Tibial artery (tissue), 4 donors: Measurements from ENCODE around the gene HOXB3.
"Not testable (repeated sequence)": the region's sequence is repeated elsewhere in the genome, so short reads cannot be mapped to it uniquely, and the experiment has no call there.

Experiments
- DNase-seq, 2 donors: peaks; one replicate each; pipeline ENCODE4 v3.0.0-alpha.2; 2019
- H3K27ac ChIP-seq, 2 donors: fragments of 200-600 bp; sonication (generic) in 1 of 2; 1 replicate in 1 of 2; 2 replicates in 1 of 2; pipeline ENCODE4 v1.5.1; 2018 to 2019; ENCODE audit warnings: mild to moderate bottlenecking in 1 of 2
- H3K27me3 ChIP-seq, 2 donors: fragments of 200-600 bp; sonication (generic) in 1 of 2; one replicate each; pipeline versions ENCODE4 v1.5.1 to v1.6.0; 2016 to 2019
- H3K36me3 ChIP-seq, 3 donors: fragments of 200-600 bp; sonication (generic) in 2 of 3; one replicate each; pipeline ENCODE4 v1.5.1; 2016 to 2019; ENCODE audit warnings: mild to moderate bottlenecking in 2 of 3
- H3K4me1 ChIP-seq, 4 donors: fragments of 200-600 bp; sonication (generic) in 2 of 4; 1 replicate in 3 of 4; 2 replicates in 1 of 4; pipeline ENCODE4 v1.5.1; 2016 to 2019
- H3K4me3 ChIP-seq, 2 donors: fragments of 200-600 bp; sonication (generic) in 1 of 2; 1 replicate in 1 of 2; 2 replicates in 1 of 2; pipeline ENCODE4 v1.5.1; 2018 to 2019; ENCODE audit warnings: mild to moderate bottlenecking in 2 of 2
- H3K9me3 ChIP-seq, 3 donors: fragments of 200-600 bp; sonication (generic) in 1 of 3; one replicate each; pipeline ENCODE4 v1.5.1; 2016 to 2019
- CTCF ChIP-seq, 2 experiments: fragments of 200-600 bp in 1 of 2; fragments of 450-650 bp in 1 of 2; IDR thresholded peaks; one replicate each; pipeline ENCODE4 v1.5.1; 2017 to 2019; ENCODE audit warnings: antibody characterized with exemption in 2 of 2, mild to moderate bottlenecking in 1 of 2, moderate library complexity in 1 of 2
- intact Hi-C: fragments of 100-400 bp; cut with DNase I; formaldehyde crosslinking; loops from one replicate; pipeline ENCODE4 v1.15.0; 2023; ENCODE audit warnings: low total_unique reads

The HOXB3 gene

DNA sequence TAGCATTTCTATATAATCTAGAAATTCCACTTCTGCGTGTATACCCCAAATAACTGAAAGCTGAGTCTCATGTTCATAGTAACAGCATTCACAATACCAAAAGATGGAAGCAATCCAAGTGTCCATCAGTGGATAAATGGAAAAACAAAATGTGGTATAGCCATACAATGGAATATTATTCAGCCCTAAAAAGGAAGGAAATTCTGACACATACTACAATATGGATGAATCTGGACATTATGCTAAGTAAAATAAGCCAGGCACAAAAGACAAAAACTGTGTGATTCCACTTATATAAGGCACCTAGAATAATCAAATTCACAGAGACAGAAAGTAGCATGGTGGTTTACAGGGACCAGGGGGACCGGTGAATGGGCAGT is 79.7 kb downstream of the HOXB3 start:
- Histone ChIP-seq H3K9me3 (no peaks in the 10 kb centered on the region), H3K27me3 (peaks cover 0 to 58% of the 10 kb centered on the region in 2 donors), H3K27ac (no peak overlapping the region), H3K36me3 (no peaks in the 10 kb centered on the region), H3K4me3 (no peak overlapping the region), H3K4me1 (no peaks in the 10 kb centered on the region)
- DNase-seq, result no peak
- intact Hi-C loops, result no loop called here
- TF ChIP-seq CTCF (IDR thresholded peaks at IDR 0.05), result no peak

- H3K9me3 ChIP-seq, H3K4me3 ChIP-seq, H3K27ac ChIP-seq, intact Hi-C loops, H3K36me3 ChIP-seq, DNase-seq, H3K4me1 ChIP-seq: not testable (repeated sequence)
- H3K27me3 ChIP-seq, result peaks cover 0 to 52% of the 10 kb centered on the region in 2 donors
Observed at GRCh38 chr17:48509708-48510107, 80.3 kb downstream of the HOXB3 start.

DNA sequence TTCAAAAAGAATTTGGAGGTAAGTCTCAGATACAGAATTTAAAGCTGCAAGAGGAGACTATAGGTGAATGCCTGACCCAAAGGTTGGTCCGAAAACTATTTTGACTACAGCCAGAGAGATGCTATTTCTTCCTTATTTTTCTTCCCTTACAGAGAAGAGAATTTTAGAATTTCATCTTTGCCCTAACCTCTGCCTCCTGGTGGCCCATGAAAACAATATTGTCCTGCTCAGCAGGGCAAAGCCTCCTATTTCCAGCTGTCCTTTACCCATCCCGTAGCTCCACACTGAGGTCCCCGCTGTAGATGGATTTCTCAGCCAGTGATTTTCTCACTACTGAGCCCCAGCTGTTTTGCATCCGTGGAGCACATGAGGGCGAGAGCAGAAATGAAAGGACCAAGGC is 83.8 kb downstream of the HOXB3 start:
- Histone ChIP-seq H3K9me3 (no peaks in the 10 kb centered on the region), H3K4me3 (no peak overlapping the region), H3K4me1 (no peaks in the 10 kb centered on the region), H3K27ac (no peak overlapping the region), H3K27me3 (peaks cover 0 to 42% of the 10 kb centered on the region in 2 donors), H3K36me3 (no peaks in the 10 kb centered on the region)
- DNase-seq, result no peak
- no peak for TF ChIP-seq CTCF (IDR thresholded peaks at IDR 0.05)
- intact Hi-C loops, result no loop called here

- no peaks in the 10 kb centered on the region for H3K36me3 ChIP-seq
- no peak for TF ChIP-seq CTCF (IDR thresholded peaks at IDR 0.05)
- no peak for DNase-seq
- H3K9me3 ChIP-seq, result no peaks in the 10 kb centered on the region
- no peak overlapping the region for H3K27ac ChIP-seq
- H3K4me1 ChIP-seq, result no peaks in the 10 kb centered on the region
- intact Hi-C loops, result no loop called here
- H3K27me3 ChIP-seq, result peaks cover 0 to 41% of the 10 kb centered on the region in 2 donors
- H3K4me3 ChIP-seq, result no peak overlapping the region
Observed at GRCh38 chr17:48505788-48506187, 84.3 kb downstream of the HOXB3 start.

GRCh38 chr17:48504953-48505352 is 85.1 kb downstream of the HOXB3 start:
- Histone ChIP-seq H3K4me1 (no peaks in the 10 kb centered on the region), H3K36me3 (no peaks in the 10 kb centered on the region), H3K27ac (no peak overlapping the region), H3K27me3 (peaks cover 0 to 35% of the 10 kb centered on the region in 2 donors), H3K4me3 (no peak overlapping the region), H3K9me3 (no peaks in the 10 kb centered on the region)
- intact Hi-C loops, result no loop called here
- no peak for TF ChIP-seq CTCF (IDR thresholded peaks at IDR 0.05)
- no peak for DNase-seq

- H3K4me3 ChIP-seq, result no peak overlapping the region
- no peak for DNase-seq
- H3K36me3 ChIP-seq, result no peaks in the 10 kb centered on the region
- H3K27me3 ChIP-seq, result peaks cover 0 to 28% of the 10 kb centered on the region in 2 donors
- H3K9me3 ChIP-seq, result no peaks in the 10 kb centered on the region
- H3K27ac ChIP-seq, result no peak overlapping the region
- no peak for TF ChIP-seq CTCF (IDR thresholded peaks at IDR 0.05)
- no peaks in the 10 kb centered on the region for H3K4me1 ChIP-seq
- intact Hi-C loops, result no loop called here
Observed at GRCh38 chr17:48503747-48504146, 86.3 kb downstream of the HOXB3 start.
